Gastrocnemius medialis (tissue), 4 donors: ENCODE measurements around the gene TTC17. TPM values are rescaled to one million over a fixed set of nuclear protein-coding genes. Genes with fewer than 3 reads are reported as not detected.

ENCODE experiments used
- ATAC-seq, 2 donors: fragments of 150-250 bp; one replicate each; pipeline ENCODE4 v1.9.1; 2016
- DNase-seq, 2 donors: peaks; one replicate each; pipeline ENCODE4 v3.0.0-alpha.2; 2019
- H3K27ac ChIP-seq, 4 donors: fragments of 200-600 bp; sonication (generic); 1 replicate in 1 of 4; 2 replicates in 3 of 4; pipeline ENCODE4 v1.5.1; 2016 to 2018; ENCODE audit warnings: mild to moderate bottlenecking in 2 of 4, moderate library complexity in 1 of 4
- H3K27me3 ChIP-seq, 3 donors: fragments of 200-600 bp; sonication (generic) in 2 of 3; 1 replicate in 1 of 3; 2 replicates in 2 of 3; pipeline versions ENCODE4 v1.5.1 to v1.6.0; 2016 to 2019; ENCODE audit warnings: mild to moderate bottlenecking in 1 of 3, moderate library complexity in 1 of 3
- H3K36me3 ChIP-seq, 2 donors: fragments of 200-600 bp; sonication (generic) in 1 of 2; one replicate each; pipeline ENCODE4 v1.5.1; 2017 to 2018
- H3K4me1 ChIP-seq, 2 donors: fragments of 200-600 bp; sonication (generic) in 1 of 2; one replicate each; pipeline ENCODE4 v1.5.1; 2016 to 2017; ENCODE audit warnings: mild to moderate bottlenecking in 2 of 2
- H3K4me3 ChIP-seq, 4 donors: fragments of 200-600 bp; sonication (generic) in 3 of 4; 1 replicate in 1 of 4; 2 replicates in 3 of 4; pipeline ENCODE4 v1.5.1; 2016 to 2019; ENCODE audit warnings: mild to moderate bottlenecking in 2 of 4
- H3K9me3 ChIP-seq, 3 donors: fragments of 200-600 bp; sonication (generic) in 2 of 3; 1 replicate in 1 of 3; 2 replicates in 2 of 3; pipeline ENCODE4 v1.5.1; 2016 to 2019
- CTCF ChIP-seq, 5 experiments: fragments of 450-650 bp in 3 of 5; fragments of 200-600 bp in 2 of 5; sonication (generic) in 2 of 5; IDR thresholded peaks in 4 of 5; conservative IDR thresholded peaks in 1 of 5; 1 replicate in 4 of 5; 2 replicates in 1 of 5; pipeline ENCODE4 v1.5.1; 2016 to 2019; ENCODE audit warnings: antibody characterized with exemption in 5 of 5, mild to moderate bottlenecking in 3 of 5, moderate library complexity in 3 of 5
- POLR2A ChIP-seq, 2 donors: fragments of 450-650 bp; IDR thresholded peaks; one replicate each; pipeline ENCODE4 v1.6.1; 2017; ENCODE audit warnings: antibody characterized with exemption in 2 of 2, mild to moderate bottlenecking in 2 of 2, moderate library complexity in 2 of 2
- in situ Hi-C, 4 donors: fragments of 200-750 bp; cut with MboI; loops; one replicate each; pipeline versions ENCODE4 v1.15.0 to v1.8.0; 2017; ENCODE audit warnings: low sequenced_read_pairs in 4 of 4
- intact Hi-C: fragments of 100-400 bp; cut with DNase I; formaldehyde crosslinking; loops from one replicate; pipeline ENCODE4 v1.15.1; 2023; ENCODE audit warnings: low total_unique reads
- total RNA-seq, 4 donors: library from RNA; depleted of rRNA; stranded (reverse); fragments of >200 nt; gene quantifications; one replicate each; pipeline versions ENCODE4 v1.1.0 to v1.2.3, GENCODE V29; 2016

Gene TTC17
- total RNA-seq, 4 donors from 2014 or later: 31.6 to 69.0 (median 37.5) TPM

- no peak overlapping the region for H3K27ac ChIP-seq
- ATAC-seq (no peak), DNase-seq (no peak)
- no peak for TF ChIP-seq CTCF (IDR thresholded peaks at IDR 0.05 in 4 of 5, conservative IDR thresholded peaks at IDR 0.05 in 1 of 5)
- no peak for TF ChIP-seq POLR2A (IDR thresholded peaks at IDR 0.05)
- no peak overlapping the region for H3K4me3 ChIP-seq
- no peaks in the 10 kb centered on the region for H3K9me3 ChIP-seq
- in situ Hi-C loops: no loop called here
- peaks cover 0 to 5% of the 10 kb centered on the region in 2 donors for H3K4me1 ChIP-seq
- no peaks in the 10 kb centered on the region for H3K36me3 ChIP-seq
- intact Hi-C loops: no loop called here
- no peaks in the 10 kb centered on the region for H3K27me3 ChIP-seq
Observed at GRCh38 chr11:43354311-43354710, 4.4 kb upstream of the TTC17 start.

- H3K27me3 ChIP-seq: no peaks in the 10 kb centered on the region
- intact Hi-C loops (no loop called here), in situ Hi-C loops (no loop called here)
- H3K9me3 ChIP-seq: no peaks in the 10 kb centered on the region
- H3K4me1 ChIP-seq: peaks cover 18 to 23% of the 10 kb centered on the region in 2 donors
- no peak overlapping the region for H3K4me3 ChIP-seq
- no peak overlapping the region for H3K27ac ChIP-seq
- no peaks in the 10 kb centered on the region for H3K36me3 ChIP-seq
- DNase-seq: no peak
- no peak for ATAC-seq
- no peak for TF ChIP-seq POLR2A (IDR thresholded peaks at IDR 0.05)
- no peak for TF ChIP-seq CTCF (IDR thresholded peaks at IDR 0.05 in 4 of 5, conservative IDR thresholded peaks at IDR 0.05 in 1 of 5)
Observed at GRCh38 chr11:43356336-43356735, 2.4 kb upstream of the TTC17 start.

GRCh38 chr11:43358279-43358800 lies 380 bp upstream of the TTC17 start:
- Histone ChIP-seq H3K36me3 (no peaks in the 10 kb centered on the region), H3K4me1 (peaks cover 19 to 25% of the 10 kb centered on the region in 2 donors), H3K27me3 (no peaks in the 10 kb centered on the region), H3K9me3 (no peaks in the 10 kb centered on the region), H3K27ac (peak overlapping the region; percentile 82 to 91 (median 89)), H3K4me3 (peak overlapping the region; percentile 71 to 98 (median 92))
- no peak for DNase-seq
- in situ Hi-C loops: no loop called here
- TF ChIP-seq CTCF (IDR thresholded peaks at IDR 0.05 in 4 of 5, conservative IDR thresholded peaks at IDR 0.05 in 1 of 5) (no peak), POLR2A (IDR thresholded peaks at IDR 0.05) (no peak)
- intact Hi-C loops: loop anchor here (2.0 kb wide), 1 partner anchor 48 kb away; the partner anchor contains the start of gene API5
- peak in 1 of 2 donors; percentile 41 for ATAC-seq

- in situ Hi-C loops (no loop called here), intact Hi-C loops (loop anchor here (2.0 kb wide), 1 partner anchor 49 kb away; the partner anchor contains the start of gene API5)
- Histone ChIP-seq H3K9me3 (no peaks in the 10 kb centered on the region), H3K4me1 (peaks cover 19 to 25% of the 10 kb centered on the region in 2 donors), H3K4me3 (peak overlapping the region; percentile 71 to 98 (median 92)), H3K36me3 (no peaks in the 10 kb centered on the region), H3K27me3 (no peaks in the 10 kb centered on the region), H3K27ac (peak overlapping the region; percentile 82 to 91 (median 89))
- DNase-seq: peak in 1 of 2 donors; percentile 18
- peak; percentile 24 to 47 for ATAC-seq
- TF ChIP-seq POLR2A (IDR thresholded peaks at IDR 0.05) (no peak), CTCF (IDR thresholded peaks at IDR 0.05 in 4 of 5, conservative IDR thresholded peaks at IDR 0.05 in 1 of 5) (no peak)
Observed at GRCh38 chr11:43359422-43359818, 700 bp downstream of the TTC17 start.
